Naive thymus-derived CD8-positive, alpha-beta T cell (primary cell): ENCODE data around the gene TRIP13. TPM values are rescaled to one million over a fixed set of nuclear protein-coding genes. Genes with fewer than 3 reads are reported as not detected.
A peak's percentile ranks its signal among the peaks of the same experiment; 100 is the strongest.
"Not testable (repeated sequence)": the region's sequence is repeated elsewhere in the genome, so short reads cannot be mapped to it uniquely, and the experiment has no call there.

Experiments
- ATAC-seq, 2 donors: fragments of 150-1000 bp; cut with Tn5 transposase in 1 of 2; sonication (Bioruptor Pico), chemical (Tn5 transposase) in 1 of 2; 1 replicate in 1 of 2; 2 replicates in 1 of 2; pipeline ENCODE4 v1.10.0; 2021; ENCODE audit warnings: mild to moderate bottlenecking in 2 of 2, moderate library complexity in 2 of 2
- POLR2A ChIA-PET: fragments of 350-600 bp; sonication (Branson Sonifier 250); formaldehyde crosslinking; loops from one replicate; lab custom pipeline; 2021; ENCODE audit warnings: antibody characterized with exemption; lab: Charles Lee
- DNase-seq, 10 donors: peaks; one replicate each; pipeline versions ENCODE4 v3.0.0 to v3.0.0-alpha.2; 2020 to 2022
- H3K27ac Mint-ChIP-seq, 10 donors: one replicate each; pipeline ENCODE4 v1.8.0; 2020 to 2022; ENCODE audit warnings: mild to moderate bottlenecking in 10 of 10, mixed read lengths in 10 of 10, moderate library complexity in 4 of 10, inconsistent platforms in 1 of 10
- H3K27me3 Mint-ChIP-seq, 5 donors: one replicate each; pipeline ENCODE4 v1.8.0; 2021 to 2022; ENCODE audit warnings: mixed read lengths in 5 of 5
- H3K36me3 Mint-ChIP-seq, 3 donors: one replicate each; pipeline ENCODE4 v1.8.0; 2020 to 2022; ENCODE audit warnings: mixed read lengths in 3 of 3, mild to moderate bottlenecking in 2 of 3, inconsistent platforms in 1 of 3
- H3K4me1 Mint-ChIP-seq, 4 donors: one replicate each; pipeline ENCODE4 v1.8.0; 2021 to 2022; ENCODE audit warnings: mixed read lengths in 4 of 4
- H3K4me3 Mint-ChIP-seq, 10 donors: one replicate each; pipeline ENCODE4 v1.8.0; 2020 to 2022; ENCODE audit warnings: mild to moderate bottlenecking in 10 of 10, mixed read lengths in 10 of 10, moderate library complexity in 6 of 10, inconsistent platforms in 1 of 10
- H3K9me3 Mint-ChIP-seq, 9 donors: one replicate each; pipeline ENCODE4 v1.8.0; 2020 to 2022; ENCODE audit warnings: mixed read lengths in 9 of 9, mild to moderate bottlenecking in 3 of 9, inconsistent platforms in 1 of 9, moderate library complexity in 1 of 9
- polyA plus RNA-seq, 3 donors: library from polyadenylated mRNA; unstranded; fragments of 300-500 nt; fragmentation: Illumina TruSeq; gene quantifications; one replicate each; pipeline ENCODE4 v1.2.3, GENCODE V29; 2021
- total RNA-seq, 8 experiments: library from RNA in 2 of 8; stranded (reverse) in 2 of 8; gene quantifications; one replicate each; pipeline ENCODE4 v1.2.3 and lab custom pipeline; 2021 to 2026

The TRIP13 gene
- total and polyA plus RNA-seq, 5 experiments from 2014 or later, result 0.55 to 1.5 (median 0.75) TPM

- H3K4me1 Mint-ChIP-seq, result peaks cover 0 to 5% (median 0%) of the 10 kb centered on the region in 4 donors
- POLR2A ChIA-PET, result no interaction called here
- no peaks in the 10 kb centered on the region for H3K9me3 Mint-ChIP-seq
- peak overlapping the region in 1 of 10 donors; percentile 48 for H3K27ac Mint-ChIP-seq
- H3K36me3 Mint-ChIP-seq, result no peaks in the 10 kb centered on the region
- no peak for DNase-seq
- ATAC-seq, result no peak
- H3K4me3 Mint-ChIP-seq, result no peak overlapping the region
- no peaks in the 10 kb centered on the region for H3K27me3 Mint-ChIP-seq
Observed at GRCh38 chr5:909994-910768, 17.5 kb downstream of the TRIP13 start.

GRCh38 chr5:910769-911160 is 18.1 kb downstream of the TRIP13 start:
- H3K9me3 Mint-ChIP-seq, result no peaks in the 10 kb centered on the region
- POLR2A ChIA-PET, result no interaction called here

GRCh38 chr5:911601-912000 is 18.9 kb downstream of the TRIP13 start:
- Mint-ChIP-seq H3K9me3 (no peaks in the 10 kb centered on the region), H3K4me3 (no peak overlapping the region), H3K27me3 (no peaks in the 10 kb centered on the region), H3K4me1 (peaks cover 0 to 5% (median 0%) of the 10 kb centered on the region in 4 donors), H3K27ac (peak overlapping the region in 1 of 10 donors; percentile 78), H3K36me3 (no peaks in the 10 kb centered on the region)
- ATAC-seq (no peak), DNase-seq (no peak)
- POLR2A ChIA-PET, result no interaction called here

More at GRCh38 chr5:910769-911160, 18.1 kb downstream of the TRIP13 start:
- ATAC-seq (no peak), DNase-seq (no peak)
- peak overlapping the region in 1 of 10 donors; percentile 48 for H3K27ac Mint-ChIP-seq
- no peaks in the 10 kb centered on the region for H3K27me3 Mint-ChIP-seq
- peaks cover 0 to 5% (median 0%) of the 10 kb centered on the region in 4 donors for H3K4me1 Mint-ChIP-seq
- H3K4me3 Mint-ChIP-seq, result no peak overlapping the region
- no peaks in the 10 kb centered on the region for H3K36me3 Mint-ChIP-seq

- ATAC-seq (peak; percentile 35 to 63), DNase-seq (peak in 2 of 10 donors; percentile 16 to 37)
- Mint-ChIP-seq H3K27ac (peak overlapping the region in 5 of 10 donors; percentile 3 to 81 (median 65)), H3K4me3 (no peak overlapping the region), H3K27me3 (no peaks in the 10 kb centered on the region), H3K36me3 (no peaks in the 10 kb centered on the region), H3K4me1 (peaks cover 0 to 5% (median 0%) of the 10 kb centered on the region in 4 donors), H3K9me3 (no peaks in the 10 kb centered on the region)
- POLR2A ChIA-PET, result no interaction called here
Observed at GRCh38 chr5:912280-913091, 19.8 kb downstream of the TRIP13 start.

- DNase-seq (no peak), ATAC-seq (no peak)
- H3K9me3 Mint-ChIP-seq, result no peaks in the 10 kb centered on the region
- no peak overlapping the region for H3K27ac Mint-ChIP-seq
- no peaks in the 10 kb centered on the region for H3K36me3 Mint-ChIP-seq
- H3K27me3 Mint-ChIP-seq, result no peaks in the 10 kb centered on the region
- POLR2A ChIA-PET, result no interaction called here
- H3K4me3 Mint-ChIP-seq, result no peak overlapping the region
- H3K4me1 Mint-ChIP-seq, result peaks cover 0 to 5% (median 0%) of the 10 kb centered on the region in 4 donors
Observed at GRCh38 chr5:914174-914573, 21.5 kb downstream of the TRIP13 start.

- Mint-ChIP-seq H3K4me3 (no peak overlapping the region), H3K4me1 (peaks cover 0 to 5% (median 0%) of the 10 kb centered on the region in 4 donors), H3K36me3 (no peaks in the 10 kb centered on the region), H3K27me3 (no peaks in the 10 kb centered on the region), H3K27ac (no peak overlapping the region), H3K9me3 (no peaks in the 10 kb centered on the region)
- ATAC-seq (no peak), DNase-seq (no peak)
- POLR2A ChIA-PET, result no interaction called here
Observed at GRCh38 chr5:914612-915011, 21.9 kb downstream of the TRIP13 start.

- H3K9me3 Mint-ChIP-seq, ATAC-seq, H3K27me3 Mint-ChIP-seq, H3K27ac Mint-ChIP-seq, H3K4me1 Mint-ChIP-seq, H3K36me3 Mint-ChIP-seq, POLR2A ChIA-PET, H3K4me3 Mint-ChIP-seq, DNase-seq: not testable (repeated sequence)
Observed at GRCh38 chr5:915346-915745, 22.7 kb downstream of the TRIP13 start.

- no peaks in the 10 kb centered on the region for H3K9me3 Mint-ChIP-seq
- POLR2A ChIA-PET, result no interaction called here
- no peak overlapping the region for H3K4me3 Mint-ChIP-seq
Observed at GRCh38 chr5:915946-916345, 23.3 kb downstream of the TRIP13 start.

GRCh38 chr5:916441-917293 is 24.0 kb downstream of the TRIP13 start:
- DNase-seq (no peak), ATAC-seq (no peak)
- no peak overlapping the region for H3K4me3 Mint-ChIP-seq
- H3K9me3 Mint-ChIP-seq, result no peaks in the 10 kb centered on the region
- POLR2A ChIA-PET, result no interaction called here
- H3K27ac Mint-ChIP-seq, result no peak overlapping the region
- H3K36me3 Mint-ChIP-seq, result no peaks in the 10 kb centered on the region
- no peaks in the 10 kb centered on the region for H3K27me3 Mint-ChIP-seq
- peaks cover 0 to 5% (median 0%) of the 10 kb centered on the region in 4 donors for H3K4me1 Mint-ChIP-seq

More at GRCh38 chr5:915946-916345, 23.3 kb downstream of the TRIP13 start:
- DNase-seq (no peak), ATAC-seq (no peak)
- H3K36me3 Mint-ChIP-seq, result no peaks in the 10 kb centered on the region
- peaks cover 0 to 5% (median 0%) of the 10 kb centered on the region in 4 donors for H3K4me1 Mint-ChIP-seq
- H3K27ac Mint-ChIP-seq, result no peak overlapping the region
- H3K27me3 Mint-ChIP-seq, result no peaks in the 10 kb centered on the region

- H3K27me3 Mint-ChIP-seq, H3K36me3 Mint-ChIP-seq, H3K4me3 Mint-ChIP-seq, ATAC-seq, H3K27ac Mint-ChIP-seq, H3K9me3 Mint-ChIP-seq, H3K4me1 Mint-ChIP-seq, DNase-seq, POLR2A ChIA-PET: not testable (repeated sequence)
Observed at GRCh38 chr5:918717-919116, 26.0 kb downstream of the TRIP13 start.

GRCh38 chr5:919356-920000 is 26.8 kb downstream of the TRIP13 start:
- H3K27ac Mint-ChIP-seq, result no peak overlapping the region
- no peak for ATAC-seq
- DNase-seq, result no peak
- H3K27me3 Mint-ChIP-seq, result peaks cover 0 to 9% (median under 1%) of the 10 kb centered on the region in 5 donors
- no peaks in the 10 kb centered on the region for H3K9me3 Mint-ChIP-seq
- H3K4me1 Mint-ChIP-seq, result peaks cover 0 to 4% (median 0%) of the 10 kb centered on the region in 4 donors
- POLR2A ChIA-PET, result interaction anchor here (0.6 kb wide), 1 partner anchor 734 kb away, joined by 3 read pairs; no protein-coding TSS in a partner anchor
- no peaks in the 10 kb centered on the region for H3K36me3 Mint-ChIP-seq
- H3K4me3 Mint-ChIP-seq, result no peak overlapping the region

- ATAC-seq (no peak), DNase-seq (no peak)
- POLR2A ChIA-PET, result no interaction called here
- Mint-ChIP-seq H3K4me1 (peaks cover 0 to 4% (median 0%) of the 10 kb centered on the region in 4 donors), H3K27ac (peak overlapping the region in 1 of 10 donors; percentile 35), H3K4me3 (no peak overlapping the region), H3K36me3 (no peaks in the 10 kb centered on the region), H3K27me3 (peaks cover 5 to 15% (median 8%) of the 10 kb centered on the region in 5 donors), H3K9me3 (no peaks in the 10 kb centered on the region)
Observed at GRCh38 chr5:920321-920720, 27.6 kb downstream of the TRIP13 start.
